Adipose tissue (tissue), 3 donors: Measurements from ENCODE around the gene ZNF652. TPM values are rescaled to one million over a fixed set of nuclear protein-coding genes. Genes with fewer than 3 reads are reported as not detected.
"Not testable (repeated sequence)": the region's sequence is repeated elsewhere in the genome, so short reads cannot be mapped to it uniquely, and the experiment has no call there.

Source experiments
- H3K27ac ChIP-seq: one replicate; pipeline ENCODE4 v1.5.1; 2013; ENCODE audit warnings: low read depth, low read length
- WGBS, 3 donors: extraction: QIAGEN DNeasy Blood & Tissue Kit; methylation state at CpG; one replicate each; pipeline ENCODE4 v1.1.7; 2013; 5-methylcytosine and 5-hydroxymethylcytosine counted together
- polyA plus RNA-seq, 3 donors: library from polyadenylated mRNA; stranded (reverse); fragments of 200-250 nt; gene quantifications; one replicate each; pipeline ENCODE4 v1.2.3, GENCODE V29; 2013
- donor health status: healthy with polysubstance abuse.
- donor health status: Bipolar disorder and iron deficiency.
- donor health status: healthy.

Gene ZNF652
- polyA plus RNA-seq: 10 to 100 TPM in 1 of 3 donors, 1 to 10 TPM in 2; 4.2 to 10.3 (median 4.6) TPM

DNA sequence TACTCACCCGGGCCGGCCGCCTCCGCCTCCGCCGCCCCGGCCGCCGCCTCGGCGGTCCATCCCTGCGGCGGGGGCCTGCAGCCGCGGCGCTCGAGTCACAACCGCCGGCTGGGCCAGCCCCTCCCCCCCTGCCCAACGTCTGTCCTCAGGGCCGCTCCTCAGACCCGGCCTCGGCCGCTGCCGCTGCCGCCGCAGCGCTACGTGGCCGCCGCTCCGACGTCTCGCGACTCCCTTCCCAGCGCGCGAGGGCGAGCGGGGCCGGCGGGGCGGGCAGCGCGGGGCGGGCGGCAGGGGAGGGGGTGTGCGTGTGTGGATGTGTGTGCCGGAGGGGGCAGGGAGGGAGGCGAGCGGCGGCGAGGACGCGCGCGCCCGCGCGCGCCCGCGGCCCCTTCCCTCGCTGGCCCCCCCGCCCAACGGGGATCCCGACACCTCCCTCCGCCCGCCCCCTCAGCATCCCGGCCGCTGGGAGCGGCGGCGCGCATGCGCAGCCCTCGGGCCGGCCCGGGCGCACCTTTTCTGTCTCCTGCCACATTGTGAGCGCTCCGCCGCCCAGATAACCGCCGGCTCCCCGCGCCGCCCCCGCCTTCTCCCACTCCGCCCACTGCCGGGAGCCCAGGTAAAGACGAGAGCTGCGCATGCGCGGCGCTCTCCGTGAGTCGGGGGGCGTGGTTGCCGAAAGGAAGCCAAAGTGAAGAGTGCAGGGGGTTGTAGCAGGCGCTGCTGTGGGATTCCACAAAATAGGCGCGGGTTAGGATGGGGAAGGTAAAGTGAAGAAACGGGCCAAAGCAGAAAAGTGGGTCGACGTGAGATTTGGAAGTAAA, at the start of gene ZNF652:
Gene ZNF652 (minus strand): TSS at position 349 of the 821 bp plus-strand sequence. CDS start 44,525 bp downstream, outside the sequence.
- peak within 1 kb of the TSS; percentile 56 for H3K27ac ChIP-seq
- 0% methylated on average over 36 to 104 of the region's 106 CpGs for WGBS, 3 donors

DNA sequence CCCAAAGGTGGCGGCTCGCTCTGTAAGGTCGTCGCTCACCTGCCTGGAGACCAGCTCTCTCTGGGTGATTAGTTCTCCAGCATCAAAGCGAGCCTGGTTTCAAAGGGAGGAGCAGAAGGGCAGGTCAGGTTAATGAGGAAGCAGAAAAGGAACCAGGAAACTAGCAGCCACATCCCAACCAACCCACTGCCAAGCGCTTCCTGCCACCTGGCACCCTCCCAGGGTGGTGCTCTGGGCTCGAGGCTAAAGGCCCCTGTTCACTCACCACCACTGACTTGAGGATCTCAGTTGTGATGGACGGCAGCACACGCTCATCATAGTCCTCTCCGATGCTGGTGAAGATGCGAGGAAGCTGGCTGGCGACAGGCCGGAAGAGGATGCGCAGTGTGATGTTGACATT, 47.0 kb upstream of the ZNF652 start:
- no peak overlapping the region for H3K27ac ChIP-seq
- WGBS, 3 donors: 73 to 87% (median 80%) methylated on average over 14 of the region's 14 CpGs

DNA sequence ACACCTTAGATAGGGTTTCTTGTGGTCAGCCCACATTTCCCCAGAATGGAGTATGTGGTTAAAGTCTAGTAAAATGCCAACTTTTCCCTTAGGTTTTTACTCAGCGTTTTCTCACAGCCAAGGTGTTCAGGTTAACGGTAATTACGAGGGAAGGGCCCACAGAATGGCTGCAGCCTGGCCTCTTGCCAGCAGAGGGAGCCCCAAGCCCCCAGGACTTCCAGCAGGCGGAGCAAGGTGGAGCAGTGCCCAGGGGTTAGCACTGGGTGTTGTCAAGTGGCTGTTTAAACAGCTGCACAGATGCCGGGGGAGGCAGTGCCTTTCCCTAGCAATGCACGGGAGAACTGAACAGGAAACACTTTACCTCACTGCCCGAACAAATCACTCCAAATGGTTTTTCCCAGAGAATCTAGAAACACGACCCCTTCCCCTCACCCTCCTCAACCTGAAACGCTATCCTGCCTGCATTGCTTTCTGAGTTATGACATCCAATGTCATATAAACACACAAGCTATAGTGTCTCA, 46.0 kb upstream of the ZNF652 start:
- WGBS, 3 donors: 15 to 28% (median 27%) methylated on average over 9 of the region's 9 CpGs
- no peak overlapping the region for H3K27ac ChIP-seq

DNA sequence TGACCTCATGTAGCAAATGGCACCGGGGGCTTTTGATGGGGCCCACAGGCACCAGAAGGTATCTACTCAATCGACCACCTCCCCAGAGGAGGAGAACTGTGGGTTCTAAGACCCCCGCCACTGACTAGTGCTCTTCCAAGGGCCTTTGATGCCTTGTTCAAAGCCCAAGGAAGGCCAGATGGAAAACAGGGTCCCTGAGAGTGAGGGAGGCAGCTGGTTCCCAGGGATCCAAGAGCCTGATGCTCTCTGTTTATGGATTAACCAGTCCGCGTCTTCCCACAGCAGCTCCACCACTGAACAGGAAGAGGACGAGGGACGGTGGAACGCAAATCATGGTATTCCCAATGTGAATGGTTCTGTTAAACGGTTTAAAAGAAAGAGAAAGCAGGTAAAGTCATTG, 45.0 kb upstream of the ZNF652 start:
- WGBS, 3 donors: 89 to 95% (median 94%) methylated on average over 8 to 9 of the region's 9 CpGs
- no peak overlapping the region for H3K27ac ChIP-seq

DNA sequence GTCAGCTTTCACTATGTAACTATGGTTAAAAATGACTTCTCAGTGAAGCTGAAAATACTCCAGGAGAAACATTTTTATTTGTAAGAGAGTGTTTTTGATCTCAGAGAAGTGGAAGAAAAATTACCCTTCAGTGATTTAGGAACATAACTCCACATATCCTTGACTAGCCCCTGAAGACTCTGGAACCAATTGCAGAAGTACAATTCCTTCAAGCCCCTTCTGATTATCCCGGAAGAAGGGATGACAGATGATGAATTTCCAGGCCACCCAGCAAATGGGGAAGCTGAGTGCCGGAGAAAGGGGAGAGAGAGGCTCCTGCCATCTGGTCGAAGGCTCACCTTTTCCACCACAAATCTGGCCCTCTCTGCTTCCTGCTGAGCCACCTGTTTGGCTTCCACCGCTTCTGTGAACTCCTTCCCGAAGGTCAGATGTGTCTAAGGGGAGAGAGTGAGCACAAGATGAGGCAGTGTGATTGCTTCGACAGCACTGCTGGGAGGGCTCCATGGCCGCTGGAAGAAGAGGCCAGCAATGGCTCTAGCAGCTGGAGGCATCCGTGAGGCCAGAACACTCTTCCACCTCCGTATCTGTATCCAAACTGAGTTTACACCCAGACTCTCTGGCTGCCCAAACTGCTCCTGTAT, 44.5 kb upstream of the ZNF652 start:
- WGBS, 3 donors: 88 to 91% (median 90%) methylated on average over 9 of the region's 9 CpGs
- H3K27ac ChIP-seq: no peak overlapping the region

DNA sequence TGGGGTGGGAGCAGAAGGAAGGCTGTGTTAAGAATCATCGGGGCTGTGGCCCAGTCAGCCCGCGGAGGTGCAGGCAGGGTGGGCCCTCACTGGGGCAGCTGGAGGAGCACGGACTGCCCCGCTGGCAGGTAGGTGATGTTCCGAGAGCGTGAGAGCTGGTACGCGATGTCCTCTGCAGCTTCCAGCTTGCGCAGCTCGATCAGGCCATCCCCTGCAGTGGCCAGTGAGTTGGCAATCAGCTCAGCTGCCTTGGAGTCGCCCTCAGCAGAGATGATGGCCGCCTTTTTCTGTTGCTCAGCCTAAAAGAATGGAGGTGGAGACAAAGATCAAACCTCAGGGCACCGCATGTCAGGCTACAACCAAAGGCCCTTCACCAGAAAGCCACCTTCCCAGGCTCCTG, 42.9 kb upstream of the ZNF652 start:
- H3K27ac ChIP-seq: no peak overlapping the region
- WGBS, 3 donors: 94 to 98% (median 95%) methylated on average over 14 of the region's 14 CpGs

DNA sequence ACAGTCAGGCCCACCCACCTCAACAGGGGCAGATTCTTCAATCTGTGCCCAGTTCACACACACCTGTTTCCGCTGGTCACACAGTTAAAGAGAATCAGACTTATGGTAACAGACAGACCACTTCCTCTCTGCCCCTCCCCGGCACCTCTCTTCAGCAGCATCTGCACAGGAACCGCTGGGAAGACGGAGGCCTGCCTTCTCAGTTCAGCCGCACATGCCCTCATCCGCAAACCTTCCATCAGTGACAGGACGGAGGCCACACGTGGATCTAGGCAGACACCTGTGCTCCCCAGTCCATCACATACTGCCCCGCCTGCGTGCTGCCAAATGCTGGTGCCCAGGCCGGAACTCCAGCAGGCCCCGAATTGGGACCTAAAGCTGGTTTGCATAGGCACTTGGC, 42.3 kb upstream of the ZNF652 start:
- H3K27ac ChIP-seq: no peak overlapping the region
- 61 to 87% (median 67%) methylated on average over 12 of the region's 12 CpGs for WGBS, 3 donors

DNA sequence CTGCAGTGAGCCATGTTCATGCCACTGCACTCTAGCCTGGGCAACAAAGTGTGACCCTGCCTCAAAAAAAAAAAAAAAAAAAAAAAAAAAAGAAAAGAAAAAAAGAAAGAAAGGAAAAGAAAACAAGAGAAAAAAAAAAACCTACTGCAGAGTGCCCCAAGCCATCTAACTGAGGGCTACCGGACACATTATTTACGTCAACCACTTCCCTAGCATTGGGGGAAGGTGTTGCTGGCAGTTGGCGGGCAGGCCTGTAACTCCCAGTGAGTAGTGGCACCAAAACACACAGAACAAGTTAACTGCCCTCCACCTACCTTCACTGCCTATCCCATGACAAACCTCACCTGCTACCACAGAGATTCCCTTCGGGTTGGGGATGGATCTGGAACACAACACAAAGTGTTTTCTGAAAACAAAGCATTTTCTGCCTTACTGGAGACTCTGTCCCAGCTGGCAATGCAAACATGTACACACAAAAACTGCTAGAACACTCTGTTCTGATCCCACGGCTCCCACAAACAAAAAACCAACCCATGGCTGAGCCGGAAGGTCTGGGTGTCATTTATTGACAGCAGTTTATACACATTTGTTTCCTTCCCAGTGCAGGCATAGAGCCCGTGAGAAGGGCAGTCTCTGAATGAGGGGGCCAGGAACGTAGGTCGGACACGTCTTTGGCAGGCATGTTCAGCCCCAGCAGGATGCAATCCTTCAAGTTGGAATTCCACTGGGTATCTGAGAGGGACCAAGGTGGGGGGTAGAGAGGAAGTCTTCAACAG, 41.7 kb upstream of the ZNF652 start:
- H3K27ac ChIP-seq: no peak overlapping the region
- 57 to 82% (median 60%) methylated on average over 10 of the region's 10 CpGs for WGBS, 3 donors

DNA sequence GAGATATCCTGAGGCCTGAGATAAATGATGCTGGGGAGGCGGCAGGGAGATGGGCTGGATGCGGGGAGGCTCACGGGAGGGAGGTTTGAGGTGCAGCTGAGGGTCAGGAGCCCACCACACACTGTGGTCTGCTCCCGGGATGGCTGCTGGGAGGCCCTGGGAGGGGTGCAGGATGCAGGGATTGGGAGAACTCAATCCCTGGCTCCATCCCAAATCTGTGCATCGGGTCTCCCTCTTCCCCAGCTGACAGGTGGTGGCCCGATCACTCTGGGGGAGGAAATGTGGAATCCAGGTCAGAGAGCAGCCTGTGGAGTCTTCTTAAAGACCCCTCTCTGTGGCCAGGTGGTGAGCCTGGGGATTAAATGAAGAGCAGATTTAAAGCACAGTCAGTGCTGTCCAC, 40.7 kb upstream of the ZNF652 start:
- no peak overlapping the region for H3K27ac ChIP-seq
- 64 to 79% (median 70%) methylated on average over 6 of the region's 6 CpGs for WGBS, 3 donors

DNA sequence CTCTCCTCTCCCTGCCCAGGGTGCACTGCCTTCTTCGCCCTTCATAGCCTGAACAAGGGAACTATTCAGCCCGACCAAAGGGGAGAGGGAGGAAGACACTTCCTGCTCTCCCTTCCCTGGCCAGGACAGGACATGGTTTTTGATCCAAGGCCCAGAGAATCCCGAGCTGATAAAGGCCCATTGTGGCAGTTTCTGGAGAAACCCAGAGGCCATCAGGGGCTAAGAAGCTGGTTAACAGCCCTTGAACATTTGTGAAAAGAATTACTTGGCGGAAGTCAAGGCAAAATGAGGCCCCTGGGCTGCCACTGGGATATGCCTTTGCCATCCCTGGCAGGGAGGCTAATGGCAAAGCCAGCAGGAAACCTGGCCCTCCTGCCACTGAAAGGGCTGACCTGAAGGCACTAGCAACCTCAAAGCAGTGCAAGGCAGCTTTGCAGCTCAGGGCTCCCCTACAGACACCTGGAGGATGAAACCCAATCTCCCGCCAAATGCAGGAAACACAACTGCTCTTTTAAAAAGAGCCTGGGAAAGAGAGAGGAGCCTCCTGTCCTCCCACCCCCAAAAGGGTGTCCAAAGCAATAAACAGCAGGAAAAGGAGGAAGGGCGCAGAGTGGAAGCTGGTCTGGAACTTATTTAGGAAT, 40.0 kb upstream of the ZNF652 start:
- WGBS, 3 donors: 66 to 75% (median 69%) methylated on average over 6 of the region's 6 CpGs
- H3K27ac ChIP-seq: no peak overlapping the region

DNA sequence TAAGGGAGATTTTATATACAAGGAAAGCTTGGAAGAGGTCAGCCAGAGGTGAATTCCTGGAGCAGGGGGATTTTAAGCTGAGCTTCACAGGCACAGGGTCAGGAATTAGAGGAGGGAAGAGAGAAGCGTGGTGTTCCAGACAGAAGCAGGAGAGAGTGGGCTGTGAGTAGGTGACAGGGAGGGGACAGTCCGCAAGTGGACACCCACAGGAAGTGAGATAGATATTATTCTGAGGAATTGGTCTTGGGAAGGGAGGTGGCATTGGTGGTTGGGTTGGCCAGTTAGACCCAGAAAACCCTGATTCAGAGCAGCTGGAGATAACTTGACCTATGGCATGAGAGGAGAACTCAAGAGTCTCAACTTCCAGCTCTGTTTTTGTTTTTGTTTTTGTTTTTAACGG, 37.9 kb upstream of the ZNF652 start:
- WGBS, 3 donors: 74 to 78% (median 75%) methylated on average over 3 of the region's 3 CpGs

DNA sequence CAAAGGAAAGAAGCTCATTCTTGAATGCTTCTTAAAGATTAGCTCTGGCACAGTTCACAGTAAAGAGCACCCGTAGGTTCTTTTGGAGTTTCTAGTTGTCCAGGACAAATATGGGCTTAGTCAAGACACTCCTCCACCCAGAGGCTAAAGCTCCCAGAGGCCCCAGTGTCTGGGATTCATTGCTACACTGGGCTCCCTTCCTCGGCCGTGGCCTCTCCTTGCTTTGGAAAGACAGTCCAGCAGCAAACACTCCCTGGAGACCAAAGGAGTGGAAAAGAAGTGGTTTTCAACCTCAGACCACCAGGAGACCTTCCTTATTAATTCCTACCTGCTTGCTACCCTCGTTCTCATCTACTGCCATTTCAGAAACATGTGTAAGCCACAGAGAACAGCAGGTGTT, 35.5 kb upstream of the ZNF652 start:
- 52 to 59% (median 55%) methylated on average over 4 of the region's 4 CpGs for WGBS, 3 donors

More for the DNA sequence above, 37.9 kb upstream of the ZNF652 start:
- no peak overlapping the region for H3K27ac ChIP-seq

DNA sequence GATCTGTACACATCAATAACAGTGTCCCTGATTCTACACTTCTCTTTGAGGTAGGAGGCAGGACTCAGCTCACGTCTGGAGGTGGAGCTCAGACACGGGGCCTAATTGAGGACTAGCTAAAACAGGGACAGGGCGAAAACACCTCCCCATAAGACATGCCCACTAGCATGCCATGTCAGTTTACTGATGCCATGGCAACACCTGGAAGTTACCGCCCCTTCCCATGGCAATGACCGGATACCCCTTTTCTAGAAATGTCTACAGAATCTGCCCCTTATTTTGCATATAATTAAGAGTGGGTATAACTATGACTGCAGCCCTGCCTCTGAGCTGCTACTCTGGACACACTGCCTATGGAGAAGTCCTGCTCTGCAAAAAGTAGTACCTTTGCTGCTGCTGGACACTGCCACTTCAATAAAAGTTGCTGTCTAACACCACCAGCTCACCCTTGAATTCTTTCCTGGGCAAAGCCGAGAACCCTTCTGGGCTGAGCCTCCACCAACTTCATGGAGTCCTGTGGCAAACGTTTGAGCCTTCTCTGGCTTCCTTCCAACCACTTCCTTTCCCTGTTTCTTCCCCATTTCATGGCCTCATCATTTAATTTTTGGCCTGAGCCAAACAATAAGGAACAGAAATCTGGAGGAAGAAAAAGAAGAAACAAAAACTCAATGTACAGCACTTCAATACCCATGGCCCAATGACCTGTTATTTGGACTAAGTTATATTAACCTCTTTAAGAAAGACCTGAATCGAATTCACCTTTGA, 31.6 kb upstream of the ZNF652 start:
- H3K27ac ChIP-seq: no peak overlapping the region
- WGBS, 3 donors: 64 to 80% (median 65%) methylated on average over 8 of the region's 8 CpGs

More for the DNA sequence above, 35.5 kb upstream of the ZNF652 start:
- no peak overlapping the region for H3K27ac ChIP-seq

DNA sequence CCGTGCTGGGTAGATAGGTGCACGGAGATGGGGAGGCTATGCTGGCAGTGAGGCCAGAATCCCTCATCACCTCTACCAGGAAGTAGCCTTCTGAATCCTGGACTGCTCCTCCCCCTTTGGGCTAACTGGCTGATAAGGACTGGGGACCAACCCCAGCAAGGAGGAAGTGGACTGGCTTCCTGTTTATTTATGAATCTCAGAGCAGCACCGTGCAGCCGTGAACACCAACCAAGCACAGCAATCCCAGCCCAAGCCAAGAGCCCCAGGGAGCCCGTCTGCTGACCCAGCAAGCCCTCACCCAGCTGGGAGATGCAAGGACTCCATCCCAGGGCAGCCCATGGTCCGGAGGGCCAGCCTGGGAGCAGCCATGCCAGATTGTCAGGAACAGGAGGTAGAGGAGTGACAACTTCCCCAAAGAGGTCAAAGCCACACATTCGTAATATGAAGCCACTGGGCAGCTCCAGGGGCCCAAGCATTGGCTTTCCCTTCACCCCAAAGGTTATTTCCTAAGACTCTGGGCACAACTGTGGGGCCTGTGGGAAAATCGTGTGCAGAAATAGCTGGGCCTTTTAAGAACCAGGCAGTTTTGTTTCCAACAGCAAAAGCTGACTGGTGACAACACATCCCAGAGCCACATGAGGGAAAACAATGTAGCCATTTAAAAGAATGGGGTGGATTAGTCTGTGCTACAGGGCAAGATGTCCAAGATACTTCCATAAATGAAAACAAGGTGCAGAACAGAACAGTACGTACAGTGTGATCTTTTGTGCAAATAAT, 28.7 kb upstream of the ZNF652 start:
- 37 to 67% (median 42%) methylated on average over 9 of the region's 9 CpGs for WGBS, 3 donors
- H3K27ac ChIP-seq: no peak overlapping the region

DNA sequence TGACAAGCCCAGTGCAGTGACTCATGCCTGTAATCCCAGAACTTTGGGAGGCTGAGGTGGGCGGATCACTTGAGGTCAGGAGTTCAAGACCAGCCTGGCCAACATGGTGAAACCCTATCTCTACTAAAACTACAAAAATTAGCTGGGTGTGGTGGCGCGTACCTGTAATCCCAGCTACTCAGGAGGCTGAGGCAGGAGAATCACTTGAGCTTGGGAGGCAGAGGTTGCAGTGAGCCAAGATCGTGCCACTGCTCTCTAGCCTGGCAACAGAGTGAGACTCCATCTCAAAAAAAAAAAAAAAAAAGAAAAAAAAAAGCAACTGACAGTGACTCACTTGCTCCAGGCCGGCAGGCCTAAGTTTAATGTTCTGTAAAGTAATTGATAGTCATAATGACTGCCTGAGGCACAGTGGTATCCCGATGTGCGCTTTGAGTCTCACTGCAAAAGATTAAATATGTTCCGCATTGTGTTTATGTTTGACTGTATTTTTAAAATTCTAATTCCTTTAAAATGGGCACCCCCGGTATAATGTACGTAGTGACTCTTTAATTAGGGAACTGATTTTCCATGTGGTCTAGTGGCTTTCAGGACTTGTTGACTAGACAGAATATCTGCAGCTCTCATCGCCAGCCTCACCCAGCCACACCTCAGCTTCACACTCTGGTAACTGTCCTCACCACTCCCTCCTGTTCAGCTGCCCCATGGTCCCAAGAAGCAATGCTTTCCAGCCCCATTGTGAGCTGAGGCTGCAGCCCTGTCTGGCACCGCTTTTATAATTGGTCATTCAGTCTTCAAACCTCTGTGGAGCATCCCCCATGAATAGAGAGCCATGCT, 27.7 kb upstream of the ZNF652 start:
- not testable (repeated sequence) for H3K27ac ChIP-seq
- WGBS, 3 donors: 81 to 90% (median 86%) methylated on average over 12 of the region's 12 CpGs
